Measurements from ENCODE around the gene ADARB2.

The ADARB2 gene

DNA sequence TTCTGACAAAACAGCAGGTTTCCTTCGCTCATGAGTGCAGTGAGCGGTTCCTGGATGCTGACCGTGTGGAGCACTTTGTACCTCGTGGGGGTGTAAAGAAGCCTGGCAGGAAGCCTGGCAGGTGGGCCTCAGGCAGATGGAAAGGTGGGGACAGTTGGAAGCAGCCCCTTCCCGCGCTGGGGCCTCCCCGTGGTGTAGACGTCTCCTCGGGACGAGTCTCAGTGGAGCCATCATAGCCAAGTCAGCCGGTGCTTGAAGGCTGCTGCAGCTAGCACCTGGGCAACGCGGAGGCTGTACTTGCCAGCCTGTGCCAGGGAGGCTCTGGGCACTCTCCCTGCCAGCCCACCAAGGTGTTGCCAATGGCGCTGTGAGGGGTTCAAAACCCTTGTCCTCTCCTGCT, 526.7 kb downstream of the ADARB2 start:
- TF ChIP-seq POLR2AphosphoS5 (IDR thresholded peaks at IDR 0.05; ENCODE audit: low read depth) (no peak), GABPA (IDR thresholded peaks at IDR 0.05; ENCODE audit: low read depth) (no peak), SPI1 (IDR thresholded peaks at IDR 0.05; ENCODE audit: borderline replicate concordance, low read depth) (no peak)
- TF ChIP-seq, protein P1, sequence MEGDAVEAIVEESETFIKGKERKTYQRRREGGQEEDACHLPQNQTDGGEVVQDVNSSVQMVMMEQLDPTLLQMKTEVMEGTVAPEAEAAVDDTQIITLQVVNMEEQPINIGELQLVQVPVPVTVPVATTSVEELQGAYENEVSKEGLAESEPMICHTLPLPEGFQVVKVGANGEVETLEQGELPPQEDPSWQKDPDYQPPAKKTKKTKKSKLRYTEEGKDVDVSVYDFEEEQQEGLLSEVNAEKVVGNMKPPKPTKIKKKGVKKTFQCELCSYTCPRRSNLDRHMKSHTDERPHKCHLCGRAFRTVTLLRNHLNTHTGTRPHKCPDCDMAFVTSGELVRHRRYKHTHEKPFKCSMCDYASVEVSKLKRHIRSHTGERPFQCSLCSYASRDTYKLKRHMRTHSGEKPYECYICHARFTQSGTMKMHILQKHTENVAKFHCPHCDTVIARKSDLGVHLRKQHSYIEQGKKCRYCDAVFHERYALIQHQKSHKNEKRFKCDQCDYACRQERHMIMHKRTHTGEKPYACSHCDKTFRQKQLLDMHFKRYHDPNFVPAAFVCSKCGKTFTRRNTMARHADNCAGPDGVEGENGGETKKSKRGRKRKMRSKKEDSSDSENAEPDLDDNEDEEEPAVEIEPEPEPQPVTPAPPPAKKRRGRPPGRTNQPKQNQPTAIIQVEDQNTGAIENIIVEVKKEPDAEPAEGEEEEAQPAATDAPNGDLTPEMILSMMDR (IDR thresholded peaks at IDR 0.05; ENCODE audit: insufficient read depth, low read length): no peak
- TF ChIP-seq, protein P2, sequence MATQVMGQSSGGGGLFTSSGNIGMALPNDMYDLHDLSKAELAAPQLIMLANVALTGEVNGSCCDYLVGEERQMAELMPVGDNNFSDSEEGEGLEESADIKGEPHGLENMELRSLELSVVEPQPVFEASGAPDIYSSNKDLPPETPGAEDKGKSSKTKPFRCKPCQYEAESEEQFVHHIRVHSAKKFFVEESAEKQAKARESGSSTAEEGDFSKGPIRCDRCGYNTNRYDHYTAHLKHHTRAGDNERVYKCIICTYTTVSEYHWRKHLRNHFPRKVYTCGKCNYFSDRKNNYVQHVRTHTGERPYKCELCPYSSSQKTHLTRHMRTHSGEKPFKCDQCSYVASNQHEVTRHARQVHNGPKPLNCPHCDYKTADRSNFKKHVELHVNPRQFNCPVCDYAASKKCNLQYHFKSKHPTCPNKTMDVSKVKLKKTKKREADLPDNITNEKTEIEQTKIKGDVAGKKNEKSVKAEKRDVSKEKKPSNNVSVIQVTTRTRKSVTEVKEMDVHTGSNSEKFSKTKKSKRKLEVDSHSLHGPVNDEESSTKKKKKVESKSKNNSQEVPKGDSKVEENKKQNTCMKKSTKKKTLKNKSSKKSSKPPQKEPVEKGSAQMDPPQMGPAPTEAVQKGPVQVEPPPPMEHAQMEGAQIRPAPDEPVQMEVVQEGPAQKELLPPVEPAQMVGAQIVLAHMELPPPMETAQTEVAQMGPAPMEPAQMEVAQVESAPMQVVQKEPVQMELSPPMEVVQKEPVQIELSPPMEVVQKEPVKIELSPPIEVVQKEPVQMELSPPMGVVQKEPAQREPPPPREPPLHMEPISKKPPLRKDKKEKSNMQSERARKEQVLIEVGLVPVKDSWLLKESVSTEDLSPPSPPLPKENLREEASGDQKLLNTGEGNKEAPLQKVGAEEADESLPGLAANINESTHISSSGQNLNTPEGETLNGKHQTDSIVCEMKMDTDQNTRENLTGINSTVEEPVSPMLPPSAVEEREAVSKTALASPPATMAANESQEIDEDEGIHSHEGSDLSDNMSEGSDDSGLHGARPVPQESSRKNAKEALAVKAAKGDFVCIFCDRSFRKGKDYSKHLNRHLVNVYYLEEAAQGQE (IDR thresholded peaks at IDR 0.05; ENCODE audit: insufficient replicate concordance, low read depth): no peak
- no peak for DNase-seq (ENCODE audit: low read depth in 1 of 2, low spot score in 1 of 2)
- Histone ChIP-seq H3K4me3 (replicated peaks; ENCODE audit: insufficient read depth, low read length) (no peak overlapping the region), H3K27ac (replicated peaks) (no peak overlapping the region), H3K27me3 (ENCODE audit: insufficient read depth, poor library complexity, severe bottlenecking) (no peaks in the 10 kb centered on the region)

DNA sequence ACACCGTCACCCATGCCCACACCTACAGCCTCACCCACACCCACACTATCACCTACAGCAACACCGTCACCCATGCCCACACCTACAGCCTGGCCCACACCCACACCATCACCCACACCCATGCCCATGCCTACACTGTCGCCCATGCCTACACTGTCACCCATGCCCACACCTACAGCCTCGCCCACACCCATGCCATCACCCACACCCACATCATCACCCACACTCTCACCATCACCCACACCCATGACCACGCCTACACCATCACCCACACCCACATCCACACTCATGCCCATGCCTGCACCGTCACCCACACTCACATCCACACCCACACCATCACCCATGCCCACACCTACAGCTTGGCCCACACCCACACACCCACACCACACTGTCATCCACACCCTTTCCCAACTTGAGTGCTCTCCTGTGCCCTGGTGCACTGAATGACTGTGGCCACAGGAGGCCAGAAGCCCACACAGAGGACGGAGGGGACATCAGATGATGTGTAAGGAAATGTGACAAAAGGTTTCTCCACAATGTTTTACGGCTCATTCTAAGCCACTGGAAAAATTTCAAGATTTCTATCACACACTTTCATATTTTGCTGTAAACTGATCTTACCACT, 527.9 kb downstream of the ADARB2 start:
- no peak for DNase-seq (ENCODE audit: low read depth in 1 of 2, low spot score in 1 of 2)
- H3K4me3 ChIP-seq (replicated peaks; ENCODE audit: insufficient read depth, low read length): no peak overlapping the region
- TF ChIP-seq, protein P2 (IDR thresholded peaks at IDR 0.05; ENCODE audit: insufficient replicate concordance, low read depth): no peak
- TF ChIP-seq GABPA (IDR thresholded peaks at IDR 0.05; ENCODE audit: low read depth): no peak
- no peaks in the 10 kb centered on the region for H3K27me3 ChIP-seq (ENCODE audit: insufficient read depth, poor library complexity, severe bottlenecking)
- H3K27ac ChIP-seq (replicated peaks): no peak overlapping the region

DNA sequence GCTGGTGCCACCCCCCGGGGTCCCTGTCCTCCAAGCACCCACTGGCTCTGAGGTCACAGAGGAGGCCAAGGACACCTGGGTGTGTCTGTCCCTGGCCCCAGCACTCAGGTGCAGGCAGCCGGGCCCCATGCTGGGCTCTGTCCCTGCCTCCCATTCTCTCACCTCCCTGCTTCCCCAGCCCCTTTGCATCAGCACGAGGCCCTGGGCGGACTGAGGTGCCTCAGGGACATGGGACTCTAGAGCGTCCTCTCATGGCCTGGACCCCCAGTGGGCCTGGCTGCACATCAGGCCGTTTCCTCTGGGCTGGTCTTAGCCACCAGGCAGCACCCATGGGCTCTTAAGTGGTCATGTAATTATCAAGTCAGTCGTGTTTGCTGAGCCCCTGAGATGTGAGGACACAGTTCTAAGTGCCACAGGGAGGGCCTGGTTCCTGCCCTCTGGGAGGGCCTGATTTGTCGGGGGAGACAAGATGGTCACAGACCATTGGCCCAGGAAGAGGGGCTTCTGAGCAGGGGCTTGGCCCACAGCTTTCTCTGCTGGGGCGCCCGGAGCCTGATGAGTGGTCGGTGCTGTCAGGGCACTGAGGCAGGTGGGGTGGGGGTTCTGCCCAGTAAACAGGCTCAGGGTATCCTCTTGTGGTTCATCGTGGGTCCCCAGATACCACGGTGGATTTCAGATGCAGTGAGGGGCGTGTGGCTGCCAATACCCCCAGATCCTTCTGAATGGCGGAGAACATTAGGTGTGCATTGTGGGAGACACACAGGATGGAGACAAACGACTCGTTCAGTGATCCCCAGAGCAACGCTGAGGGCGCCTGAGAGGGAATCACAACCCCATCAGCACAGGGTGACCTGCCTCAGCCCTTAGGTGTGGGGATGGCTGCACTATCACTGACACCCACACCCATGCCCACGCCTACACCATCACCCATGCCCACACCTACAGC, 528.7 kb downstream of the ADARB2 start:
- DNase-seq (ENCODE audit: low read depth in 1 of 2, low spot score in 1 of 2): no peak
- Histone ChIP-seq H3K27ac (replicated peaks) (no peak overlapping the region), H3K4me3 (replicated peaks; ENCODE audit: insufficient read depth, low read length) (no peak overlapping the region), H3K27me3 (ENCODE audit: insufficient read depth, poor library complexity, severe bottlenecking) (no peaks in the 10 kb centered on the region)
- TF ChIP-seq, protein P1 (IDR thresholded peaks at IDR 0.05; ENCODE audit: insufficient read depth, low read length): no peak
- TF ChIP-seq, protein P2 (IDR thresholded peaks at IDR 0.05; ENCODE audit: insufficient replicate concordance, low read depth): no peak
- TF ChIP-seq SPI1 (IDR thresholded peaks at IDR 0.05; ENCODE audit: borderline replicate concordance, low read depth): no peak
- no peak for TF ChIP-seq GABPA (IDR thresholded peaks at IDR 0.05; ENCODE audit: low read depth)
- TF ChIP-seq POLR2AphosphoS5 (IDR thresholded peaks at IDR 0.05; ENCODE audit: low read depth): no peak

All from HL-60 (cell line).